ENCODE measurements around the gene CPE.

- no peak for TF ChIP-seq POLR2AphosphoS5 (IDR thresholded peaks at IDR 0.05; ENCODE audit: low read depth)
- TF ChIP-seq CTCF (IDR thresholded peaks at IDR 0.05; ENCODE audit: insufficient read depth, low read length) = no peak
- no peak for TF ChIP-seq REST (IDR thresholded peaks at IDR 0.05; ENCODE audit: insufficient replicate concordance, low read depth)
- TF ChIP-seq GABPA (IDR thresholded peaks at IDR 0.05; ENCODE audit: low read depth) = no peak
- TF ChIP-seq SPI1 (IDR thresholded peaks at IDR 0.05; ENCODE audit: borderline replicate concordance, low read depth) = no peak
Measured at GRCh38 chr4:165519591-165519990, 140.8 kb downstream of the CPE start.

Measured in HL-60 (cell line).